ENCODE measurements around the gene PNCK.
A peak's percentile ranks its signal among the peaks of the same experiment; 100 is the strongest.
"Not testable (repeated sequence)": the region's sequence is repeated elsewhere in the genome, so short reads cannot be mapped to it uniquely, and the experiment has no call there.

Gene PNCK

GRCh38 chrX:153673428-153674218 is at the start of gene PNCK:
TSS of gene PNCK (minus strand) at chrX:153673813. CDS start at chrX:153673076, 737 bp downstream.
- no peak for DNase-seq (ENCODE audit: low read depth in 2 of 2)

GRCh38 chrX:153722704-153723350 is 49.2 kb upstream of the PNCK start:
- no peak for DNase-seq (ENCODE audit: low read depth in 2 of 2)

- no peak for DNase-seq (ENCODE audit: low read depth in 2 of 2)
These were observed 46.1 kb upstream of the PNCK start for GRCh38 chrX:153719701-153720100.

GRCh38 chrX:153719238-153719637 is 45.6 kb upstream of the PNCK start:
- DNase-seq (ENCODE audit: low read depth in 2 of 2): no peak

GRCh38 chrX:153717445-153717844 is 43.8 kb upstream of the PNCK start:
- DNase-seq (ENCODE audit: low read depth in 2 of 2): no peak

- DNase-seq (ENCODE audit: low read depth in 2 of 2): no peak
These were observed 40.6 kb upstream of the PNCK start for GRCh38 chrX:153714256-153714655.

GRCh38 chrX:153709726-153710674 is 36.4 kb upstream of the PNCK start:
- no peak for DNase-seq (ENCODE audit: low read depth in 2 of 2)

GRCh38 chrX:153708415-153708814 is 34.8 kb upstream of the PNCK start:
- DNase-seq (ENCODE audit: low read depth in 2 of 2): peak in 1 of 2 experiments; percentile 32

- no peak for DNase-seq (ENCODE audit: low read depth in 2 of 2)
These were observed 33.8 kb upstream of the PNCK start for GRCh38 chrX:153707406-153707805.

- no peak for DNase-seq (ENCODE audit: low read depth in 2 of 2)
These were observed 33.2 kb upstream of the PNCK start for GRCh38 chrX:153706799-153707198.

GRCh38 chrX:153705403-153706060 is 31.9 kb upstream of the PNCK start:
- DNase-seq (ENCODE audit: low read depth in 2 of 2): not testable (repeated sequence)

- DNase-seq (ENCODE audit: low read depth in 2 of 2): not testable (repeated sequence)
These were observed 31.2 kb upstream of the PNCK start for GRCh38 chrX:153704631-153705402.

- no peak for DNase-seq (ENCODE audit: low read depth in 2 of 2)
These were observed 30.5 kb upstream of the PNCK start for GRCh38 chrX:153704021-153704526.

GRCh38 chrX:153703036-153703370 is 29.4 kb upstream of the PNCK start:
- no peak for DNase-seq (ENCODE audit: low read depth in 2 of 2)

- no peak for DNase-seq (ENCODE audit: low read depth in 2 of 2)
These were observed 28.9 kb upstream of the PNCK start for GRCh38 chrX:153702336-153703035.

GRCh38 chrX:153701706-153702105 is 28.1 kb upstream of the PNCK start:
- no peak for DNase-seq (ENCODE audit: low read depth in 2 of 2)

GRCh38 chrX:153700967-153701366 is 27.4 kb upstream of the PNCK start:
- no peak for DNase-seq (ENCODE audit: low read depth in 2 of 2)

GRCh38 chrX:153700376-153700945 is 26.8 kb upstream of the PNCK start:
- no peak for DNase-seq (ENCODE audit: low read depth in 2 of 2)

- DNase-seq (ENCODE audit: low read depth in 2 of 2): not testable (repeated sequence)
These were observed 26.3 kb upstream of the PNCK start for GRCh38 chrX:153699784-153700371.
